Effector memory CD4-positive, alpha-beta T cell (primary cell): ENCODE measurements around the gene SNX13.

ENCODE experiments used
- DNase-seq, 3 donors: peaks; one replicate each; pipeline ENCODE4 v3.0.0-alpha.2; 2020
- H3K27ac ChIP-seq: 2 replicates; pipeline ENCODE4 v1.7.0; 2013; ENCODE audit warnings: mild to moderate bottlenecking, low read length, moderate library complexity; ENCODE audit not compliant: insufficient read depth, poor library complexity, severe bottlenecking
- H3K27me3 ChIP-seq: replicated peaks from 2 replicates; pipeline ENCODE4 v1.7.0; 2013; ENCODE audit warnings: mild to moderate bottlenecking, low read length; ENCODE audit not compliant: insufficient read depth, control insufficient read depth, poor library complexity, severe bottlenecking
- H3K36me3 ChIP-seq: 2 replicates; pipeline ENCODE4 v1.7.0; 2013; ENCODE audit warnings: mild to moderate bottlenecking, low read length, moderate library complexity; ENCODE audit not compliant: control insufficient read depth, insufficient read depth
- H3K4me1 ChIP-seq: 2 replicates; pipeline ENCODE4 v1.7.0; 2013; ENCODE audit warnings: low read length, mild to moderate bottlenecking; ENCODE audit not compliant: control insufficient read depth, insufficient read depth, poor library complexity, severe bottlenecking
- H3K4me3 ChIP-seq: 2 replicates; pipeline ENCODE4 v1.7.0; 2013; ENCODE audit warnings: low read length, low read depth, mild to moderate bottlenecking; ENCODE audit not compliant: insufficient read depth, poor library complexity, severe bottlenecking
- H3K9me3 ChIP-seq: 2 replicates; pipeline ENCODE4 v1.7.0; 2013; ENCODE audit warnings: mild to moderate bottlenecking, low read length, moderate library complexity; ENCODE audit not compliant: control insufficient read depth

SNX13 gene

DNA sequence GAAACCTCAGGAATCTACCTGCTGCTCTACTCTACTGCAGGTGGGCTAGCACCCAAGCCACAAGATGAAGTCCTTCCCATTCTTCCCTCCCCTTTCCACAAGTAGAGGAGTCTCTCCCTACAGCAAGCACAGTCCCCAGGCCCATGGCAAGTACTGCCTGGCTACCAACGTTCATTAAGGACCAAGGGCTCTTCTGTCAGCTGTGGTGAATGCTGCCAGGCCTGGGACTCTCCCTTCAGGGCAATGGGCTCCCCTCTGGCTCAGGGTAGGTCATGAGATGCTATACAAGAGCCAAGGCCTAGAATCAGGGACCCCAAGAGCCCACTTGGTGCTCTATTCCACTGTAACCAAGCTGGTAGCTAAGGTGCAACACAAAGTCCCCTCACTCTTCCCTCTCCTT, 39.8 kb downstream of the SNX13 start:
- no peak for DNase-seq
- peaks cover 4% of the 10 kb centered on the region for H3K4me1 ChIP-seq
- H3K36me3 ChIP-seq = no peaks in the 10 kb centered on the region
- no peaks in the 10 kb centered on the region for H3K27me3 ChIP-seq
- no peak overlapping the region for H3K27ac ChIP-seq
- no peaks in the 10 kb centered on the region for H3K9me3 ChIP-seq
- no peak overlapping the region for H3K4me3 ChIP-seq

DNA sequence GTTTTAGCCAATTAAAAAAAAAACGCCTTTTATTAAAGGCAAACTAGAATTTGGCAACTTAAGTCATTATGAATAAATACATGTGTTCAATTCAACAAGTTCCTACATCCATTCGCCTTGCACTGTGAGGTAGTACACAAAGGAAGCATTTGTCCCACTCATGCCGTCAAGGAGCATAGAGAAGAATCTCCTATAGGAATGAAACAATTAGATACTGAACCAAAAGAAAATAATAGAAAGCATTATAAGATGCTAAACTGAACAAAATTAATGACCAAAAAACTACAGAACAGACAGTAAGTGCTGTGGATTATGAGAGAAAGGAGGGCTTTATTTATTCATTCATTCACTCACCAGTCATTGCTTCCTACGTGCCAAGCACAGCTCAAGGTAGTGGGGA, 42.2 kb downstream of the SNX13 start:
- no peaks in the 10 kb centered on the region for H3K9me3 ChIP-seq
- no peaks in the 10 kb centered on the region for H3K27me3 ChIP-seq
- H3K4me3 ChIP-seq = no peak overlapping the region
- no peak for DNase-seq
- no peak overlapping the region for H3K27ac ChIP-seq
- H3K36me3 ChIP-seq = no peaks in the 10 kb centered on the region
- no peaks in the 10 kb centered on the region for H3K4me1 ChIP-seq

DNA sequence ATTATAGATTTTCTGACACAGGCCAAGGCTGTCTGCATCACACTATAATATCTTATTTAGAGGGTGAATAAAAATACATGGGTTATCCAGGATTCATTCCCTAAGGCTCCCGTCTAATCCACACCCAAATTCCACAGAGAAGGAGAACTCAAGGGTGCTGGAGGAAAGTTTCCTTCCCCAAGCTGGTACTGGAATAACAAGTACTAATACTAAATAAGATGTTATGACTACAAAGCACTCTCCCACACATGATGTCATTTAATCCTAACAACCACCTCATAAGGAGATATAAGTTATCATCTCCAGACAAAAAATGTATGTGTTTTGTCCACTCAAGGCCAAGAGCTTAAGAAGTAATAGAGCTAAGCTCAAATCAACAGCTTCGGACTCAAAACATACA, 53.0 kb downstream of the SNX13 start:
- no peak for DNase-seq
- no peaks in the 10 kb centered on the region for H3K9me3 ChIP-seq
- H3K27ac ChIP-seq = no peak overlapping the region
- peaks cover 8% of the 10 kb centered on the region for H3K36me3 ChIP-seq
- H3K4me3 ChIP-seq = no peak overlapping the region
- H3K27me3 ChIP-seq = no peaks in the 10 kb centered on the region
- no peaks in the 10 kb centered on the region for H3K4me1 ChIP-seq

DNA sequence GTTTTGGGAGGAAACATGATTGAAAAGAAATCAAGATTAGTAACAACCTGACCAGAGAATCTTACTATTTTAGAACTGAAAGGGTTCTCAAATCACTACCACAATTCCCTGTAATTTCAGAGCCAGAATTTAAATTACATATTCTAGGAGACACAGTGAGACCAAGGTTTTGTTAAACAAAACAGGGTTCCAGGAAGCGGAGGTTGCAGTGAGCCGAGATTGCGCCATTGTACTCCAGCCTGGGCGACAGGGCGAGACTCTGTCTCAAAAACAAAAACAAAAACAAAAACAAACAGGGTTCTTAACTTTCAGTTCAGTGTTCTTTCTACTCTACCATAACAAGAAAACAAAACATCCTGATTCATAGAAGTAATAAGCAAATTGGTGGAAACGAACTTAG, 57.6 kb downstream of the SNX13 start:
- Histone ChIP-seq H3K27ac (no peak overlapping the region), H3K9me3 (no peaks in the 10 kb centered on the region), H3K27me3 (no peaks in the 10 kb centered on the region), H3K36me3 (peaks cover 7% of the 10 kb centered on the region), H3K4me1 (no peaks in the 10 kb centered on the region), H3K4me3 (no peak overlapping the region)
- no peak for DNase-seq

DNA sequence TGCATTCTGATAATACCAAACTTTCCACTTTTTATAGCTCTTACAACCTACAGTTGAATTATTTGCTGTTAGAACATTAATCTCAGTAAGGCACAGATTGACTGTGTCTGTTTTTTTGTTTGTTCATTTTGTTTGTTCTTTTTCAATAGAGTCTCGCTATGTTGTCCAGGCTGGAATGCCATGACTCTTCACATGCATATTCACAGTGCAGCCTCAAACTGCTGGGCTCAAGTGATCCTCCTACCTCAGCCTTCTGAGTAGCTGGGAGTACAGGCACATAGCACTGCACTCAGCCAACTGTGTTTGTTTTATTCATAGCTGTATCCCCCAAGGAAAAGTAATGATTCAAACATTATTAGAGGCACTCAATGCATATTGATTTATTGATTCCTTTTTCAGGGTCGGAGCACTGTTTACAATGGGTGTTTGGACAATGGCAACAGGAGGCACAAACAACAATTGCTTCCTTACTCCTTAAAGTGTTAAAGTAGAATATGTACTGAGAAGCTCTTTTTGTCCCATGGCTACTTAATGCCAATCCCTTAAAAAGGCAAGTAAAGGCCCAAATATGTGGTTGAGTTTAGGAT, 61.1 kb downstream of the SNX13 start:
- no peak overlapping the region for H3K4me3 ChIP-seq
- peaks cover 10% of the 10 kb centered on the region for H3K36me3 ChIP-seq
- H3K27ac ChIP-seq = no peak overlapping the region
- DNase-seq = no peak
- no peaks in the 10 kb centered on the region for H3K27me3 ChIP-seq
- no peaks in the 10 kb centered on the region for H3K9me3 ChIP-seq
- H3K4me1 ChIP-seq = no peaks in the 10 kb centered on the region

DNA sequence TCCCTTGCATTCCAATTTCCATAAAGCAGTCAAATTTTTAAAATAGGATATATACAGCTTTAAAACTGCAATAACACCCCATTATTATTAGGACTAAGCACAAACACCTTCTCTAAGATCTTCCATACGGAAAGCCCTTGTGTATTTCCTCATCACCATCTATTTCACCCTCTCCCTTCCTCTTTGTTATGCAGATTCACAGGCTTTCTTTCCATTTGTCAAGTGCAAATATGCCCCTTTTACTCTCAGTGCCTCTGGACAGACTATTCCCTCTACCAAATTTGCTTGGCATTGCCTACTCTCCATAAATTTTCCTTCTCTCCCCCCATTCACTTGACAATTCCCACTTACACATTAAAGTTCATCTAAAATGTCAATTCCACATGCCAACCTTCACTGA, 61.7 kb downstream of the SNX13 start:
- H3K4me1 ChIP-seq = no peaks in the 10 kb centered on the region
- no peak overlapping the region for H3K27ac ChIP-seq
- H3K9me3 ChIP-seq = no peaks in the 10 kb centered on the region
- DNase-seq = no peak
- no peak overlapping the region for H3K4me3 ChIP-seq
- no peaks in the 10 kb centered on the region for H3K27me3 ChIP-seq
- H3K36me3 ChIP-seq = peaks cover 10% of the 10 kb centered on the region

DNA sequence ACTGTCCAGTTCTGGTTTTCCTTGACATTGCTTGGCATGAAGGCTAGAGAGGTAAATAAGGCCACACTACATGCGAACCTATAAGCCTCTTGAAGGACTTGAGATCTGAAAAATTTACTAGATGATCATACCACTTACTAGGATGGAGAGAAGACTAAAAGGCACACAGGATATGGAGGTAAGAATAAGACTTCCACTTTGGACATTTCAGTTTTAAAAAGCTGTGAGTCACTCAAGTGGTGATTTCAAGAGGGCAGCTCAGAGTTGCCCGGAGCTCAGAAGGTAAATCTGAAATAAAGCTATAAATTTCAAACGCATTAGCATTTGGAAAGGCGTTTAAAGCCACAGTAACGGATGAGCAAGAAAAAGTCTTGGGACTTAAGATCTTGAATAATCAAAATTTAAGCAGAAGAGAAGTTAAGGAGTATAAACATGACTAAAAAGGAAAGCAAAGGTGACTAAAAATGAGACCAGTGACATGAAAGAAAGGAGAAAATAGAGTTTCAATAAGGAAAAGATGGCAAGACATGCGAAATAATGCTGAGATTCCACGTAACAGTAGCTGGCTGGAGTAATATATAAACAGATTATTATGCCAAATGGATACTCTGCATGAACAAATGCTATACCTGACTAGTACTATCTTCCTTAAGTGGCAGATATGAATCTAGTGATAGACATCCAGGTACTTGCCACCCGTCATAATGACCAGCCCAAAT, 68.3 kb downstream of the SNX13 start:
- peaks cover 22% of the 10 kb centered on the region for H3K36me3 ChIP-seq

DNA sequence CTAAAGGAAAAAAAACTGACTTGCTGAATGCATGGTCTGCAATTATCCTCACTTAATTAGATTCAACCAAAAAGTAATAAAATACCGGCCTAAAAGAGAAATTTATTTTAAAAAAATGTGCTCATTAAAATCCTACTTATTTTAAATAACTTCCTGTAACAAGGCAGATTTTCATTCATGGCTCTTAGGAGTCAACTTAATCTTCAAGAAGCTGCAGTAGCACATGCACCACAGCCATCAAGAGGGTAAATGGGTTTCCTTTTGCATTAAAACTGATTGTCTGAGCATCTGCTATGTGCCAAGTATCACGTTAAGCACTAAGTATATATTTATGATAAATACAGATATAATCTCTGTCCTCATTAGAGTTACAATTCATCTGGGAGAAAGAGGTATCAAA, 69.9 kb downstream of the SNX13 start:
- Histone ChIP-seq H3K27ac (no peak overlapping the region), H3K9me3 (no peaks in the 10 kb centered on the region), H3K4me3 (no peak overlapping the region), H3K27me3 (no peaks in the 10 kb centered on the region), H3K4me1 (no peaks in the 10 kb centered on the region), H3K36me3 (peaks cover 24% of the 10 kb centered on the region)
- DNase-seq = no peak

More for the DNA sequence above, 68.3 kb downstream of the SNX13 start:
- H3K4me3 ChIP-seq = no peak overlapping the region
- no peaks in the 10 kb centered on the region for H3K9me3 ChIP-seq
- no peaks in the 10 kb centered on the region for H3K27me3 ChIP-seq
- H3K27ac ChIP-seq = no peak overlapping the region
- no peaks in the 10 kb centered on the region for H3K4me1 ChIP-seq
- no peak for DNase-seq

DNA sequence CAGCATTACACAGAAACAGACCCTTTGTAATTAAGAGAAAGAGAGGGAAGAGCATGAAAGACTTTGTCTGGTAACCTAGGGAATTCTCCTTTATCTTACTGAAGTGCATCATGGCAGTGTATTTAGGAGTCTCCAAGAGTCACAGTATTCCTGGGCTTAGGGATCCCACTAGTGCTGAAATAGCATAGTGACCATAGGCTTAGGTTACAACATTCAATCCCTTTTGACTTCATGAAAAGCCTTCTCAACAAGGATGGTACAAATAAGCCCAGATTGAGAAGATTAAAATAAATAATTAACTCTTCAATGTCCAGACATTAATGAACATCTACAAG, 76.5 kb downstream of the SNX13 start:
- Histone ChIP-seq H3K27ac (no peak overlapping the region), H3K4me1 (no peaks in the 10 kb centered on the region), H3K4me3 (no peak overlapping the region), H3K27me3 (no peaks in the 10 kb centered on the region), H3K36me3 (peaks cover 17% of the 10 kb centered on the region), H3K9me3 (no peaks in the 10 kb centered on the region)
- DNase-seq = no peak

DNA sequence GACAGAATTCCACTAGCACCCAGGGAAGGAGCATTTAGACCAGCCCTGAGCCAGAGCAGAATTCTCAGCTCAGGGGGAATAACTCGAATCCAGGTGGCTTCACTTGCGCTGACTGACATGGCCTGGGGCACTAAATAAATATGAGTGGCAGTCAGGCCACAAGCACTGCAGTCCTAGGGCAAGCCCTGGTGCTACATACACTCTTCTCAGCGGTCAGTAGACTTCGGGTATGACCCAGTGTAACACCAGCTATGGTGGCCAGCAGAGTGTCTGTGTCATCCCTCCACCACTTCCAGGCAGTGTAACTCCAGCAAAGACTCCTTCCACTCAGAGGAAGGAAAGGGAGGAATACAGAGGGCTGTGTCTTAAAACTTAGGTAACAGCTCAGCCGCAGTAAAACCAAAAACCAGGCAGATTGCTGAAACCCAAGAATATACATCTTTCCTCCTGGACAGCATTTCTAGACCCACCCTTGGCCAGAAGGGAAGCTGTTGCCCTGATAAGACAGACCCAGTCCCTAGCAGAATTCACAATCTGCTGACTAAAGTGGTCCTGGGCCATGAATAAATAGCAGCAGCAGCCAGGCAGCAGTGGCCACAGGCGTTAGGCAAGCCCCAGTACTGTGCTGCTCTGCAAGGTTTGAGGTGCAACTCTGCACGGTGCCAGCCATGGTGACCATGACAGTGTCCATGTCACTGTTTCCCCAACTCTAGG, 77.0 kb downstream of the SNX13 start:
- Histone ChIP-seq H3K27me3 (no peaks in the 10 kb centered on the region), H3K4me1 (no peaks in the 10 kb centered on the region), H3K9me3 (no peaks in the 10 kb centered on the region), H3K36me3 (peaks cover 14% of the 10 kb centered on the region), H3K27ac (no peak overlapping the region), H3K4me3 (no peak overlapping the region)
- DNase-seq = no peak
